NCI-H69 (cell line): Measurements from ENCODE around the gene PLEKHM3.

ENCODE experiments used
- DNase-seq: peaks from one replicate; lab custom pipeline; 2025; lab: John Stamatoyannopoulos, UW

PLEKHM3 gene

GRCh38 chr2:207854484-207855440 is 170.6 kb downstream of the PLEKHM3 start:
- DNase-seq, result no peak

GRCh38 chr2:207852791-207853190 is 172.5 kb downstream of the PLEKHM3 start:
- DNase-seq, result no peak

DNA sequence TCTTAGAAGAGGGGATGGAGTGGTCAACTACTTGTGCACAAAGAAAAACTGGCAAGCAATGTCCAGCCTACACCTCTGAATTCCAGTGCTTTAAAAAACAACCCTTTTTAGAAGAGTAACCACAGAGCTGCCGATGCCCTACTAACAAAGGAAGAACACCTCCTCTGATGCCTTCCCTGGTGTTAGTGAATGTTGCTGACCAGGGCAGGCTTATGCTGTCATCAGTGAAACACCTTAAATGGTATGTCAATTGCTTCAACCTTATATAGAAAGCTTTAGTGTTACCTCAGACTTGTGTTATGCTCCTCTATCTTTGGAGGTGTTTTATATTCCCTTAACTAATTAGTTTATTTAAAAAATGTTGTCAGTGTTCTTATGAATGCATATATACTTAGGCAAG is 175.9 kb downstream of the PLEKHM3 start:
- DNase-seq, result no peak

- DNase-seq, result no peak
Observed at GRCh38 chr2:207848545-207848928, 176.8 kb downstream of the PLEKHM3 start.

DNA sequence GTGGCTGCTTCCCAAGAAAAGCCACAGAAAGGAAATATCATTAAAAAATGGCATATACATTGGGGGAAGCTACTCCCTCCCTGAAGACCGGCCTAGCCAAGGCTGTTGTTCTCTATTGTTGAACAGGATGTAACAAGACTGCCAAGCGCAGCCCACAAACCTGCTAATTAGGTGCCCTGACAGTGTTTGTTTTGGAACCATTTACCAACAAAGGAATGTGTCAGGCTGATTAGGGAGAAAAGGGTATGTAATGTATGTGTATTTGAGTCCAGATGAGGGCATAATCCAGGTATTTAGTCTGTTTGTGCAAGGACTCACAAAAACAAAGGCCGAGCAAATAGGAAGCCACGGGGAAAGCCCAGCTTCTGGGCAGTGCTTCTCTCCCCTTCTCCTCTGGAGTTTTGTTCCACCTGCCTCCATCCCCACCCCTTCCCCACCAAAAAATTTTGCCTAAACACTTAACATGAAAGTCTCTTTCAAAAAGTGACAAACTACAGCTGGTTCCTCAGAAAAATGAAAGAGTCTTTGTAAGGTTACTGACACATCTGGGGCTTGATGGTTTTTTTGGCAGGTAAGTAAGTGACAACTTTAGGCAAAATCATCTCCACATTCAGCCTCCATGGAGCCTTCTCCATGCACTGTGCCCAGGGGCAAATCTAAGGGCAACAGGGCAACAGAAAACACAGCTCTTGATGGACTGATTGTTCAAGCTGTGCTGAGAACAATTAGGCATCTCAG is 177.4 kb downstream of the PLEKHM3 start:
- DNase-seq, result peak; percentile 97

DNA sequence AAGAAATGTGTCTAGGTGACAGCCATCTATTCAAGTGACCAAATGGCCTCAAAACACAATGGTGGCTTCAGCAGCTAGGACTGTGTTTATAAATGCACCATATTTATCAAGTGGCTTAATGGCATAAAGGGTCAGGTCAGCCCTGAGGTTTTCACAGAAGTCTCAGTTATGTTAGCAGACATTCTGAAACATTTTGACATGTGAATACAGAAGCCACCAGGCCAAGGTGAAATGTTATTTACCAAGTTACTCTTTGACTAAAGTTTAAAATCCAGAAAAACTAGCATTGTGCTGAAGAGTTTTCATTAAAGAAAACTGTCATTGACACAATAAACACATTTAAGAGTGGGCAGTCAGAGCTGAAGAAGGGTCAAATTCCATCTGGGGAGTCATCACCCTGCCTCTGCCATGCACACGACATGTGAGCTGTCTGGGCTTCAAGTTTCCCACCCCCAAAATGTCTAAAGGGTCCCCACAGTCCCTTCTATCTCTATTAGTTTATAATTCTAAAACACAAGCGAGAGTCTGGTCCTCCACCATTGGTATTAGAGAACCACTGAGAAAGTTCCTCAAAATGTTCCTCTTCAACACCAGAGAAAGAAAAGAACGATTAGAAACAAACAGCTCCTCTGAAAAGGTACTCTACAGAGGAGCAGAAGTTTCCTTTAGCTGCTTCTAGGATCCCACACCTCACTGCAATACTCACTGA is 178.1 kb downstream of the PLEKHM3 start:
- peak; percentile 13 for DNase-seq

DNA sequence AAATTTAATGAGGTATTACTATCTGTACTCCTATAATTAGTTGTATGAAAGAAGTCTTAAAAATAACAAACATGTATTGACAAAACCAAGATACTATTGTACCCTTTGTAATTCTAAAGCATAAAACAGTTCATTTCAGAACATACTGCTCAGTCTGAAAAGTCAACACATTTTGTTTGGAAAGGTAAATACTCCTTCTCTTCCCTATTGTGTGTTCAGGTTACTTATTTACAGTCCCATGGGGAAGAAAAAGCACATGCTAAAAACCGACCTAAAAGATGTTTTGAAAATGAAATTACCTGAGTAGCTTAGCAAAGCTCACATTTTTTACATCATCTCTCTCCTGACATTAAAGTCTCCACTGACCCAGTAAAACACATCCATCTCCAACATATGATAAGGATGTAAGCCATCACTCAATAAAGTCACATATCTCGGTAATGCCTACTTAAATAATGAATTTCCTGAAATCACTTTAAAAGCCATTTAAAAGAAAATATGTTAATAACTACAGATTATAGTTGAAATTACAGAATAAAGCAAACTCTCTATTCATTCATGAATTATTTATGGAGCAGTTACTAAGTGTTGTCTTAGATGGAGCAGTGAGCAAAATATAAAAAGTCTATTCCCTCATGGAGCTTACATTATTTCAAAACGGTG is 180.0 kb downstream of the PLEKHM3 start:
- DNase-seq, result peak; percentile 61

GRCh38 chr2:207844648-207845047 is 180.7 kb downstream of the PLEKHM3 start:
- no peak for DNase-seq

GRCh38 chr2:207840101-207840500 is 185.2 kb downstream of the PLEKHM3 start:
- DNase-seq, result no peak

- no peak for DNase-seq
Observed at GRCh38 chr2:207839575-207839974, 185.8 kb downstream of the PLEKHM3 start.

DNA sequence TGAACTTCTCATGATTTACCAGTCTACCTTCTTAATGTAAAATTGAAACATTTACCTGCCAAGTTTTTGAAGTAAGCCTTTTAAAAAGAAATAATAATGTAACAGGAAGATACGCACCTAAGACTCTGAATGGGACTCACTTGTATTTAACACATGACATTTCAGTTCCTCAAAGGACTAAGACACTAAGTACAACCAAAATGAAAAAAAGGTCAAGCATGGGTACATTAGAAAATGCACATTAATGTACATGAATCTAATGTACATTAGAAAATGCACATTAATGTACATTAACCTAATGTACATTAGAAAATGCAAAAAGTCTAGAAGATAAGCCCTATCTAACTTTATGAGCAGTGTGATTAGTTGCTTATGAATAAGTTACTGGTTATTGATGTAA is 186.3 kb downstream of the PLEKHM3 start:
- no peak for DNase-seq

- DNase-seq, result no peak
Observed at GRCh38 chr2:207836521-207837133, 188.7 kb downstream of the PLEKHM3 start.

DNA sequence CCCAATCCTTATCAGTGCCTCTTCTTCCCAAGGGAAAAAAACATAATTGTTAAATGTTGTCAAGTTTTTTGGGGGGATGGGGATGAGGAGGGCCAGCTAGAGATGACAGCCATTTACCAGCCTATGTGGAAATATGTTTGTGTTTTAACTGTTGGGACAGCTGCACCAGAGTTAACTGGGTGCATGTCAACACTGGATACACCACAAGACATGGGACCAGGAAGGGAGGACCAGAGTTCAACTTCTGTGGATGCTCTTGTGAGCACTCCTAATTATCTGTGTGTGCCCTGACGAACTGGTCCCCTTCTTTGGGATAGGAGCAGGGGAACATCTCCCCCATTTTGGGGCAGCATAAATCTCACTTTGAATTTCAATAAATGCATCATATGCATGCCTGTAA is 189.5 kb downstream of the PLEKHM3 start:
- no peak for DNase-seq

DNA sequence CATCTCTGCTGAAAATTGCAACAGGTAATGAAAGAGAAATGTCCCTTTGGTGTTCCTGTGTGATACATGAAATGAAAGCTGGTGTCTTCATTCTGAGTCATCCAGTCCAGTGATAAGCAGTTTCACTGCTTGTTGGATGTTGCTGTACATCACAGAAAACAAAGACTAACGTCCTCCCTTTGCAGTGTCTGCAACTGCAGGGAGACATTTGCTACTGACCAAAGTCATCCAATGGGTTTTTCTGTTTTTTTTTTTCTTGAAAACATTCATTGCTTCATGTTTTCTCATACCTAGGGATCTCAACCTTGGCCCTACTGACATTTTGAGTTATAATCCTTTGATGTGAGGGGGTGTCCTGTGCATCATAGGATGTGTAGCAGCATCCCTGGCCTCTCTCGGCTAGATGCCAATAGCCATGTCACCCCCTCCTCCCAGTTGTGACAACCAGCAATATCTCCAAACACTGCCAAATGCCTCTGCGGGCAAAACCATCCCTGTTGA is 192.0 kb downstream of the PLEKHM3 start:
- DNase-seq, result no peak

- no peak for DNase-seq
Observed at GRCh38 chr2:207831584-207832248, 193.6 kb downstream of the PLEKHM3 start.

DNA sequence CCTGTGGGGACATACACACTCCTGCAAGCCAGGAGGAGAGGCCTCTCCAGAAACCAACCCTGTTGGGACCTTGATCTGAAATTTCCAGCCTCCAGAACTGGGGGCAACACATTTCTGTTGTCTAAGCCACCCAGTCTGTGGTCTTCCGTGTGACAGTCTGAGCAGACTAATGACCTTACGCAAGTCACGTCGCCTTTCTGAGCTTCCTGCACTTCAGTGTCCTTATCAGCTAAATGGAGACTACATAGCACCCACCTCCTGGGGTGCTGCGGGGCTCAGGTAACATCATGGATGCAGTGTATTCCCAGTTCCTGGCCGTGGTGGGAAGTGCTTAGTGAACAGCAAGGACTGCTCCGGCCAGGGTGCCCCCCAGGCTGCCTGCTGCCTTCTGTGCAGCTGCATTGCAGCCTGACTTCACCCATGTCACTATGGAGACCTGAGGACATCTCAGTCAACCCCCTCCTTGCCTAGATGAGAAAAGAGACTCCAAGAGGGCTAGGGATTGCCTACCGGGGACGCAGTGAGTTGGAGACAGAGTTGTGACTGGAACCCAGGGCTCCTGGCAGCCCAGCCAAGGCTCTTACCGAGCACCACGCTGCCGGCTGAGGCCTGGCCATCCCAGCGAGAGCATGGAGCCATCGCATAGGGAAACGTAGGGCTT is 194.4 kb downstream of the PLEKHM3 start:
- no peak for DNase-seq

DNA sequence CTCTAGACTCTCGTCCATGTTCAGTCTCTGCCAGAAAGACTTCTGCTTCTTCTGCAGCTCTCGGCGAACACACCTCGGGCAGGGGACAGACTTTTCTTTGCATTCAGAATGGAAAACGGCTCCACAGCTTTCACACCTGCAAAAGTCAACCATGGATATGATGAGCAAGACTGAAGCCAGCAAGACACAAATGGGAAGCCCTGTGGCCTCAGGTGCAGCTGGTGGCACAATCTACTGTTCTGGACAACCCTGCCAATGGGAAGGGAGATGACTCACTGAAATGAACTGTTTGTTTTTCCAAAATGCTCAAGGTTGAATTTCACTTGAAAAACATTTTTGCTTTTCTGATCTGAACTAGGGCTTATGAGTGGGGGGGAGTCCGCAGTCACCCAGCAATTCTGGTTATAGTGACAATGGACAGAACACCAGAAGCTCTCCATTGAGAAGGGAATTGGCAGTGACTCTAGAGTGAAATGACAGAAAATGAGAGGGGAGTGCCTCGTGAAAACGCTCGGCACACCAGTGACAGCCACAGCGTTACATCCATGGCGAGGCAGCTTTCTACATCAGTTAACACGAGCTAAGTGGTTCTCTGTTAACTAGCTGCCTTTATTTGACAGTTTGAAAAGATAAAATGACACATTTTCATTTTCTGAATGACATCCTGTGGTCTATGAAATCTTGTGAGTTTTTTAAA is 196.8 kb downstream of the PLEKHM3 start:
- peak; percentile 53 for DNase-seq

DNA sequence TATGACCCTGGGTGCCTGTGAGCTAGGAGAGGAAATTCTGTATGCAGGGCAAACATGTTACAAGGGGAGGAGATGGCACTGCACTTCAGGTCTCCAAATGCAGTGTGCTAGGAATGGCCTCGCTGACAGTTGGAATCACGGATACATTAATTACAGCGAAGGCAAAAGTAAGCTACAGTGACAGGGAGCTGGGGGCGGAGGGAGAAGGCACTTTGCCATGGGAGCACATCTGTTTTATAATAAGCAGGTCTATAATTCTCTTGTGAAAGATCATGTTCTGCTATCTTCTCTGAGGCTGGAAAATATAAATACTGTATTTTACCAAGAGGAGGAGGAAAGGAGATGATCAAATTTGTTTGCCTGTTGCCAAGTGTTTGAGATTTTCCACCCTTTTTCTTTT is 199.3 kb downstream of the PLEKHM3 start:
- peak; percentile 57 for DNase-seq
